IMR-90 (cell line): ENCODE data around the gene PPP1R1C. TPM values are rescaled to one million over a fixed set of nuclear protein-coding genes. Genes with fewer than 3 reads are reported as not detected.

ENCODE experiments used
- ATAC-seq: fragments of 200-7000 bp; cut with Tn5 transposase; 2 replicates; pipeline ENCODE4 v1.9.1; 2020; ENCODE audit warnings: low read depth, mild to moderate bottlenecking, moderate library complexity
- BruUV-seq: library from RNA; stranded (reverse); fragments of 400-500 nt; replicated peaks from 2 replicates; lab custom pipeline; 2021; lab: Mats Ljungman, UMichigan
- CTCF ChIA-PET: fragments of 300-600 bp; formaldehyde crosslinking; extraction: SDS; loops from one replicate; lab custom pipeline; 2021; ENCODE audit warnings: antibody characterized with exemption; lab: Yijun Ruan, JAX
- POLR2A ChIA-PET: fragments of 300-600 bp; sonication (Branson Sonifier 250); formaldehyde crosslinking; loops from one replicate; lab custom pipeline; 2022; ENCODE audit warnings: antibody characterized with exemption; ENCODE audit not compliant: unreplicated experiment; lab: Charles Lee
- DNase-seq: peaks from one replicate; pipeline ENCODE4 v3.0.0; 2013
- H2AFZ ChIP-seq: replicated peaks from 2 replicates; pipeline ENCODE3; 2013; ENCODE audit warnings: low read length, mild to moderate bottlenecking; ENCODE audit not compliant: poor library complexity
- H2AK5ac ChIP-seq: 2 replicates; pipeline ENCODE4 v1.6.1; 2013; ENCODE audit warnings: low read depth, low read length, inconsistent platforms
- H2AK9ac ChIP-seq: replicated peaks from 2 replicates; pipeline ENCODE3; 2013; ENCODE audit warnings: mild to moderate bottlenecking, low read depth, low read length, moderate library complexity; ENCODE audit not compliant: poor library complexity
- H2BK120ac ChIP-seq: 2 replicates; pipeline ENCODE4 v1.6.1; 2013; ENCODE audit warnings: low read depth, low read length, inconsistent platforms
- H2BK15ac ChIP-seq: 3 replicates; pipeline ENCODE4 v1.6.1; 2013; ENCODE audit warnings: low read depth, low read length, inconsistent platforms
- H2BK20ac ChIP-seq: 2 replicates; pipeline ENCODE4 v1.6.1; 2013; ENCODE audit warnings: low read depth, mild to moderate bottlenecking, inconsistent platforms, low read length, moderate library complexity
- H2BK5ac ChIP-seq: 2 replicates; pipeline ENCODE4 v1.6.1; 2013; ENCODE audit warnings: mild to moderate bottlenecking, low read depth, low read length, inconsistent platforms; ENCODE audit not compliant: poor library complexity, severe bottlenecking
- H3K14ac ChIP-seq: replicated peaks from 2 replicates; pipeline ENCODE4 v1.6.1; 2013; ENCODE audit warnings: low read depth, low read length, inconsistent platforms
- H3K18ac ChIP-seq: 2 replicates; pipeline ENCODE4 v1.6.1; 2013; ENCODE audit warnings: low read depth, low read length, control low read depth
- H3K23ac ChIP-seq: 2 replicates; pipeline ENCODE4 v1.6.1; 2013; ENCODE audit warnings: low read depth, low read length, inconsistent platforms
- H3K27ac ChIP-seq: 2 replicates; pipeline ENCODE4 v1.5.1; 2013; ENCODE audit warnings: mild to moderate bottlenecking, control low read depth, low read length; ENCODE audit not compliant: insufficient read depth
- H3K27me3 ChIP-seq: 2 replicates; pipeline ENCODE4 v1.6.1; 2013; ENCODE audit warnings: low read length; ENCODE audit not compliant: control insufficient read depth, insufficient read depth
- H3K36me3 ChIP-seq: 2 replicates; pipeline ENCODE4 v1.6.1; 2013; ENCODE audit warnings: low read length, mixed read lengths; ENCODE audit not compliant: control insufficient read depth, insufficient read depth
- H3K4ac ChIP-seq: 2 replicates; pipeline ENCODE4 v1.6.1; 2013; ENCODE audit warnings: low read depth, low read length, inconsistent platforms
- H3K4me1 ChIP-seq: 2 replicates; pipeline ENCODE4 v1.6.1; 2013; ENCODE audit warnings: low read length, mixed read lengths; ENCODE audit not compliant: control insufficient read depth, insufficient read depth
- H3K4me2 ChIP-seq: 2 replicates; pipeline ENCODE4 v1.6.1; 2013; ENCODE audit warnings: low read depth, mild to moderate bottlenecking, control low read depth, low read length, moderate library complexity
- H3K4me3 ChIP-seq: 2 replicates; pipeline ENCODE4 v1.5.1; 2013; ENCODE audit warnings: low read depth, mild to moderate bottlenecking, control low read depth, low read length, moderate library complexity; ENCODE audit not compliant: insufficient read depth
- H3K56ac ChIP-seq: 2 replicates; pipeline ENCODE4 v1.6.1; 2013; ENCODE audit warnings: low read length, inconsistent platforms; ENCODE audit not compliant: insufficient read depth; ENCODE audit errors: extremely low read depth
- H3K79me1 ChIP-seq, 2 experiments: 2 replicates each; pipeline ENCODE4 v1.6.1; 2013; ENCODE audit warnings: low read length in 2 of 2, inconsistent platforms in 1 of 2, low read depth in 1 of 2
- H3K9ac ChIP-seq: 2 replicates; pipeline ENCODE4 v1.6.1; 2013; ENCODE audit warnings: low read depth, low read length, control low read depth
- H3K9me1 ChIP-seq: 2 replicates; pipeline ENCODE4 v1.6.1; 2013; ENCODE audit warnings: low read length, inconsistent platforms; ENCODE audit not compliant: insufficient read depth
- H3K9me3 ChIP-seq: 2 replicates; pipeline ENCODE4 v1.6.1; 2013; ENCODE audit warnings: low read length; ENCODE audit not compliant: control insufficient read depth, insufficient read depth
- H4K20me1 ChIP-seq: 2 replicates; pipeline ENCODE4 v1.6.1; 2013; ENCODE audit warnings: low read length, inconsistent platforms; ENCODE audit not compliant: insufficient read depth
- H4K5ac ChIP-seq: 2 replicates; pipeline ENCODE4 v1.6.1; 2013; ENCODE audit warnings: mild to moderate bottlenecking, low read depth, low read length, control low read depth
- H4K8ac ChIP-seq, 2 experiments: 2 replicates each; pipeline ENCODE4 v1.6.1; 2013; ENCODE audit warnings: low read depth in 2 of 2, low read length in 2 of 2, control low read depth in 1 of 2, inconsistent platforms in 1 of 2
- H4K91ac ChIP-seq: 2 replicates; pipeline ENCODE4 v1.6.1; 2013; ENCODE audit warnings: low read depth, low read length, inconsistent platforms; ENCODE audit not compliant: insufficient read depth
- BHLHE40 ChIP-seq: fragments of 150-350 bp; IDR thresholded peaks from 2 replicates; pipeline ENCODE4 v1.6.1; 2016; ENCODE audit warnings: mild to moderate bottlenecking, low read depth, low read length
- CEBPB ChIP-seq: IDR thresholded peaks from 2 replicates; pipeline ENCODE4 v1.6.1; 2012; ENCODE audit warnings: low read depth, low read length, improper control_type of control experiment
- FOS ChIP-seq: fragments of 150-350 bp; IDR thresholded peaks from 2 replicates; pipeline ENCODE4 v1.6.1; 2016; ENCODE audit warnings: low read depth, low read length
- MAFK ChIP-seq: IDR thresholded peaks from 2 replicates; pipeline ENCODE4 v1.6.1; 2012; ENCODE audit warnings: low read depth, low read length, improper control_type of control experiment
- MAZ ChIP-seq: IDR thresholded peaks from 2 replicates; pipeline ENCODE4 v1.6.1; 2012; ENCODE audit warnings: low read depth, mild to moderate bottlenecking, low read length, improper control_type of control experiment, moderate library complexity, borderline replicate concordance
- MXI1 ChIP-seq: IDR thresholded peaks from 2 replicates; pipeline ENCODE4 v1.6.1; 2012; ENCODE audit warnings: low read depth, mild to moderate bottlenecking, low read length, moderate library complexity, borderline replicate concordance
- NFE2L2 ChIP-seq: fragments of 150-350 bp; IDR thresholded peaks from 2 replicates; pipeline ENCODE4 v1.6.1; 2016; ENCODE audit warnings: low read depth, mild to moderate bottlenecking, low read length
- RAD21 ChIP-seq: IDR thresholded peaks from 2 replicates; pipeline ENCODE4 v1.6.1; 2012; ENCODE audit warnings: low read length, improper control_type of control experiment
- RCOR1 ChIP-seq: IDR thresholded peaks from 2 replicates; pipeline ENCODE4 v1.6.1; 2012; ENCODE audit warnings: mild to moderate bottlenecking, low read length, improper control_type of control experiment; ENCODE audit not compliant: insufficient replicate concordance
- SMC3 ChIP-seq: fragments of 150-350 bp; IDR thresholded peaks from 2 replicates; pipeline ENCODE4 v1.6.1; 2016; ENCODE audit warnings: low read depth, mild to moderate bottlenecking, antibody characterized with exemption, low read length, moderate library complexity
- WGBS, 2 experiments: methylation state at CpG; one replicate each; pipeline versions ENCODE4 v1.1.5 to v1.1.7; 2013; ENCODE audit warnings: missing lambda C conversion rate in 2 of 2; ENCODE audit not compliant: insufficient read length in 1 of 2; ENCODE audit errors: extremely low coverage in 2 of 2; 5-methylcytosine and 5-hydroxymethylcytosine counted together
- dilution Hi-C: fragments of 300-500 bp; cut with HindIII; formaldehyde crosslinking; loops from one replicate; pipeline ENCODE4 v1.14.3; 2018; ENCODE audit warnings: low sequenced_read_pairs; ENCODE audit not compliant: unreplicated experiment
- in situ Hi-C: fragments of 300-500 bp; cut with MboI; formaldehyde crosslinking; loops from 3 replicates; pipeline ENCODE4 v1.14.3; 2019; ENCODE audit warnings: low sequenced_read_pairs, inconsistent platforms, mixed read lengths
- intact Hi-C: fragments of 100-400 bp; cut with micrococcal nuclease; formaldehyde crosslinking; loops from 2 replicates; pipeline ENCODE4 v1.10.0; 2022
- polyA plus RNA-seq, 3 experiments: library from polyadenylated mRNA; depleted of rRNA; stranded (reverse); fragments of >200 nt; gene quantifications; 2 replicates each; pipeline ENCODE4 v1.2.3, GENCODE V29; 2012; ENCODE audit warnings: low replicate concordance in 1 of 3
- total RNA-seq: library from RNA; depleted of rRNA; stranded (reverse); fragments of >200 nt; gene quantifications from 2 replicates; pipeline ENCODE4 v1.2.3, GENCODE V29; 2012
- TF ChIP-seq, protein P1 (sequence below): fragments of 150-350 bp; IDR thresholded peaks from 2 replicates; pipeline ENCODE4 v1.6.1; 2017; ENCODE audit warnings: mild to moderate bottlenecking, antibody characterized with exemption, low read length, low read depth
- TF ChIP-seq, protein P2 (sequence below): conservative IDR thresholded peaks from 2 replicates; pipeline ENCODE4 v1.5.1; 2012; ENCODE audit warnings: mild to moderate bottlenecking, low read depth, low read length, improper control_type of control experiment

Gene PPP1R1C
- total and polyA plus RNA-seq, 2 of the 4 experiments (the other 2 are of a cell fraction) = 0.10 to 0.36 TPM

DNA sequence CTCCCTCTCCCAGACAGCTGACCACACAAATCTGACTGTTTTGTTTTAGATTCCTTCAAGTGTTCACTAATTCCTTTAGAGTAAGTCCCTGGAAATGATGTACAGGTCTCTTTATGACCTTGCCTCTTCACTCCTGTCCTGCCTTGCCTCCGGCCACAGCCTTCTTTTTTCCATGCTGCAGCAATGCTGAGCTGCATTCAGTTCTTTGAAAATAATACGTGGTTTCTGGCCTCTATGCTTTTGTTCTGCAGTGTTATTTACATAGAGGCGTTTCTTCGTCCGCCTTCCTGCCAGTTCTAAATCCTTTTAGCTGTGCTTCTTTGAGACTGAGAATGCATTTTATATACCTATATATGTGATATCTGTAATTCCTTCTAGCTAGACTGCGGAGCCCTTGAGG is 87.2 kb downstream of the PPP1R1C start:
- no peak overlapping the region for H3K18ac ChIP-seq
- no peaks in the 10 kb centered on the region for H3K27me3 ChIP-seq
- no peaks in the 10 kb centered on the region for H4K20me1 ChIP-seq
- dilution Hi-C loops (no loop called here), intact Hi-C loops (no loop called here), in situ Hi-C loops (loop anchor here (10.0 kb wide), 1 partner anchor 168 kb away; no protein-coding TSS in a partner anchor)
- no peaks in the 10 kb centered on the region; the same call in 1 of the 2 replicates for H3K9me1 ChIP-seq
- no peak overlapping the region for H3K9ac ChIP-seq
- DNase-seq = no peak
- ATAC-seq = no peak
- H3K56ac ChIP-seq = no peak overlapping the region
- peak overlapping the region; percentile 18; the same call in 1 of the 2 replicates for H2AK5ac ChIP-seq
- peaks cover 5% of the 10 kb centered on the region for H3K4me1 ChIP-seq
- 0 out of 3 replicates have a peak overlapping the region, but pooled peaks have one; percentile 11 for H2BK15ac ChIP-seq
- no peak overlapping the region for H2AFZ ChIP-seq
- no peaks in the 10 kb centered on the region for H3K36me3 ChIP-seq
- H3K4me2 ChIP-seq = no peak overlapping the region
- H4K8ac ChIP-seq = no peak overlapping the region
- H3K14ac ChIP-seq = no peak overlapping the region
- H3K79me1 ChIP-seq = no peaks in the 10 kb centered on the region
- TF ChIP-seq CEBPB (no peak), MAFK (no peak), FOS (no peak), MAZ (no peak), RAD21 (no peak), BHLHE40 (no peak), NFE2L2 (no peak), MXI1 (no peak), RCOR1 (no peak), SMC3 (no peak)
- TF ChIP-seq, protein P1, sequence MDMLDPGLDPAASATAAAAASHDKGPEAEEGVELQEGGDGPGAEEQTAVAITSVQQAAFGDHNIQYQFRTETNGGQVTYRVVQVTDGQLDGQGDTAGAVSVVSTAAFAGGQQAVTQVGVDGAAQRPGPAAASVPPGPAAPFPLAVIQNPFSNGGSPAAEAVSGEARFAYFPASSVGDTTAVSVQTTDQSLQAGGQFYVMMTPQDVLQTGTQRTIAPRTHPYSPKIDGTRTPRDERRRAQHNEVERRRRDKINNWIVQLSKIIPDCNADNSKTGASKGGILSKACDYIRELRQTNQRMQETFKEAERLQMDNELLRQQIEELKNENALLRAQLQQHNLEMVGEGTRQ = no peak
- TF ChIP-seq, protein P2, sequence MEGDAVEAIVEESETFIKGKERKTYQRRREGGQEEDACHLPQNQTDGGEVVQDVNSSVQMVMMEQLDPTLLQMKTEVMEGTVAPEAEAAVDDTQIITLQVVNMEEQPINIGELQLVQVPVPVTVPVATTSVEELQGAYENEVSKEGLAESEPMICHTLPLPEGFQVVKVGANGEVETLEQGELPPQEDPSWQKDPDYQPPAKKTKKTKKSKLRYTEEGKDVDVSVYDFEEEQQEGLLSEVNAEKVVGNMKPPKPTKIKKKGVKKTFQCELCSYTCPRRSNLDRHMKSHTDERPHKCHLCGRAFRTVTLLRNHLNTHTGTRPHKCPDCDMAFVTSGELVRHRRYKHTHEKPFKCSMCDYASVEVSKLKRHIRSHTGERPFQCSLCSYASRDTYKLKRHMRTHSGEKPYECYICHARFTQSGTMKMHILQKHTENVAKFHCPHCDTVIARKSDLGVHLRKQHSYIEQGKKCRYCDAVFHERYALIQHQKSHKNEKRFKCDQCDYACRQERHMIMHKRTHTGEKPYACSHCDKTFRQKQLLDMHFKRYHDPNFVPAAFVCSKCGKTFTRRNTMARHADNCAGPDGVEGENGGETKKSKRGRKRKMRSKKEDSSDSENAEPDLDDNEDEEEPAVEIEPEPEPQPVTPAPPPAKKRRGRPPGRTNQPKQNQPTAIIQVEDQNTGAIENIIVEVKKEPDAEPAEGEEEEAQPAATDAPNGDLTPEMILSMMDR = no peak
- no peak overlapping the region for H4K91ac ChIP-seq
- POLR2A ChIA-PET = no interaction called here
- H2BK20ac ChIP-seq = peak overlapping the region; percentile 61
- H4K5ac ChIP-seq = no peak overlapping the region
- no peak overlapping the region for H2AK9ac ChIP-seq
- 0 out of 2 replicates have a peak overlapping the region, but pooled peaks have one; percentile 26 for H3K23ac ChIP-seq
- no peak overlapping the region for H3K27ac ChIP-seq
- no CpG with 5 or more reads among the region's 6 CpGs for WGBS, 2 experiments
- CTCF ChIA-PET = no interaction called here
- peak overlapping the region; percentile 20; the same call in 1 of the 2 replicates for H3K4ac ChIP-seq
- H3K4me3 ChIP-seq = no peak overlapping the region
- H2BK120ac ChIP-seq = peak overlapping the region; percentile 56
- H3K9me3 ChIP-seq = no peaks in the 10 kb centered on the region
- no TSS peak for BruUV-seq
- H2BK5ac ChIP-seq = no peak overlapping the region
